ENCODE results near the gene CACNG1. TPM values are rescaled to one million over a fixed set of nuclear protein-coding genes. Genes with fewer than 3 reads are reported as not detected.

CACNG1 gene
- total RNA-seq, 2 donors from 2014 or later, result not detected

Other genes with a start within 250 kb of the CACNG1 start
- not detected for gene CACNG5, start 209.4 kb upstream of the CACNG1 start, total RNA-seq
- gene CACNG4, start 79.8 kb upstream of the CACNG1 start, total RNA-seq, result under 1 TPM; 0.15 to 0.25 TPM
- gene HELZ, start 200.6 kb downstream of the CACNG1 start, total RNA-seq, result 10 to 100 TPM; 43.7 to 51.5 TPM

Measured in left colon (tissue), 2 donors.